ENCODE data around the gene LRP2.

The LRP2 gene

DNA sequence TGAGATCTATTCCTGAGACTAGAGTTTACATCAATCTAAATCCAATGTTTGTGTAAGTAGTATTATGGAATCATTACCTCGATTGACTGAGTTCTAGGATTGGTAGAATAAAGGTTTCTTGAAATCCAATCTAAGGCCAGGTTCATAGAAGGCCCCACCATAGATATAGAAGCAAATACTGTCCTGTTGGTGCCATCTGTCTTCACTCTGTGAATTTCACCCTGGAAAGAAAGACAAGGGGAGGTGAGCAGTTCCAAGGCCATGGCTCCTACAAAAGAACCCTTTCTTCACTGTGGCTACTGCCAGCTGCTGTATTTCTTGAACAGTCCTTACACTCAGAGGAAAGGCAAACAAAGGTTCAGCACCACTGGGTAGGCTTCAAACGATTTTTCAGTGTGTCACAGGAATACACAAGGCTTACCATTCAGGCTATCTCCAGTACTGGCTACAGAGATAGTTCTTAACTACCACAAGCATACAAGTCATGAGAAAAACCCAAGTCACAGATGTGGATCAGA lies 137.0 kb downstream of the LRP2 start:
- no peak for DNase-seq (ENCODE audit: low read depth)
- TF ChIP-seq, protein P1, sequence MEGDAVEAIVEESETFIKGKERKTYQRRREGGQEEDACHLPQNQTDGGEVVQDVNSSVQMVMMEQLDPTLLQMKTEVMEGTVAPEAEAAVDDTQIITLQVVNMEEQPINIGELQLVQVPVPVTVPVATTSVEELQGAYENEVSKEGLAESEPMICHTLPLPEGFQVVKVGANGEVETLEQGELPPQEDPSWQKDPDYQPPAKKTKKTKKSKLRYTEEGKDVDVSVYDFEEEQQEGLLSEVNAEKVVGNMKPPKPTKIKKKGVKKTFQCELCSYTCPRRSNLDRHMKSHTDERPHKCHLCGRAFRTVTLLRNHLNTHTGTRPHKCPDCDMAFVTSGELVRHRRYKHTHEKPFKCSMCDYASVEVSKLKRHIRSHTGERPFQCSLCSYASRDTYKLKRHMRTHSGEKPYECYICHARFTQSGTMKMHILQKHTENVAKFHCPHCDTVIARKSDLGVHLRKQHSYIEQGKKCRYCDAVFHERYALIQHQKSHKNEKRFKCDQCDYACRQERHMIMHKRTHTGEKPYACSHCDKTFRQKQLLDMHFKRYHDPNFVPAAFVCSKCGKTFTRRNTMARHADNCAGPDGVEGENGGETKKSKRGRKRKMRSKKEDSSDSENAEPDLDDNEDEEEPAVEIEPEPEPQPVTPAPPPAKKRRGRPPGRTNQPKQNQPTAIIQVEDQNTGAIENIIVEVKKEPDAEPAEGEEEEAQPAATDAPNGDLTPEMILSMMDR (IDR thresholded peaks at IDR 0.05; ENCODE audit: insufficient read depth, low read depth, low read length, missing control alignments) = no peak
- H3K4me3 ChIP-seq (ENCODE audit: low read length) = no peak overlapping the region

DNA sequence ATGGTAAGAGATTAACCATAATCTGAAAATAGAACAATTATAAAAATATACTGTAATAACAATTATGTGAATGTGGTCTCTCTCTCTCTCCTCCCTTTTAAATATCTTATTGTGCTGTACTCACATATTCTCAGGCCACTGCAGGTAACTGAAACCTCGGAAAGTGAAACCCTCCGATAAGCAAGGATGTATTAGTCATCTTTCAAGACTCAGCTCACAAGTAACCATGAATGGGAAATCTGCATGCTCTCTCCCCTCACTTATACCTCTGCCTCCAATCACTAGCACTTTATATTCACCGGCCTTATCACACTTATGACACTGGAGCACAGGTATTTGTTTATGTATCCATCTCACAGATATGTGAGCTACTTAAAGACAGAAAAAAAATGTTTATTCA lies 139.7 kb downstream of the LRP2 start:
- TF ChIP-seq, protein P1 (IDR thresholded peaks at IDR 0.05; ENCODE audit: insufficient read depth, low read depth, low read length, missing control alignments) = no peak
- no peak overlapping the region for H3K4me3 ChIP-seq (ENCODE audit: low read length)
- DNase-seq (ENCODE audit: low read depth) = peak; percentile 52

DNA sequence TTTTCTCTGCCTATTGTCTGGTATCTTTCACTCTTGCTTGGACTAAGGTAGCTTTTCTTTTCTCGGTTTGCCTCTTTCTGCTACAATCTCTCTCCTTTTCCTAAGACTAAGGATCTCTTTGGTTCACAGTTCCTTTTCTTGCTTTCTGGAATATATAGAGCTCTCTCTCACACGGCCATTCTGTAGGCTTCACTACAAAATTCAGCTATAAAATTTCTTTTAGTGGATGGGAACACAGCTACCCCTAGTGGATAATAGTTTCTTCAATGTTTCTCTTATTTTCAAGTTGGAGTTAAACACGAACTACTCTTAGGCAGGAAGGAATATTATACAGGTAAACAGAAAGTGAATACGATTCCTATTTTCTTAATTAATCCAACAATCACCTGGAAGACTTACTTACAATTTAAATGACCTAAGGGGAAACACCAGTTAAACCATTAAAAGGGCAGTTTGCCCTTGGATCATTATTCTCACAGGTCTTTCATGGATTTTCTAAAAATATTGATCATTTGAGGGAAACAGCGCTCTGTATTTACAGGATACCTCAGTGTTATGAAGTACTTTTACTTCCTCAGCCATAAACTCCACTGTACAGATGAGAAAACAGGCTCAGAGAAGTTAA lies 140.5 kb downstream of the LRP2 start:
- DNase-seq (ENCODE audit: low read depth) = peak; percentile 41
- H3K4me3 ChIP-seq (ENCODE audit: low read length) = no peak overlapping the region
- TF ChIP-seq, protein P1 (IDR thresholded peaks at IDR 0.05; ENCODE audit: insufficient read depth, low read depth, low read length, missing control alignments) = peak; percentile 47

DNA sequence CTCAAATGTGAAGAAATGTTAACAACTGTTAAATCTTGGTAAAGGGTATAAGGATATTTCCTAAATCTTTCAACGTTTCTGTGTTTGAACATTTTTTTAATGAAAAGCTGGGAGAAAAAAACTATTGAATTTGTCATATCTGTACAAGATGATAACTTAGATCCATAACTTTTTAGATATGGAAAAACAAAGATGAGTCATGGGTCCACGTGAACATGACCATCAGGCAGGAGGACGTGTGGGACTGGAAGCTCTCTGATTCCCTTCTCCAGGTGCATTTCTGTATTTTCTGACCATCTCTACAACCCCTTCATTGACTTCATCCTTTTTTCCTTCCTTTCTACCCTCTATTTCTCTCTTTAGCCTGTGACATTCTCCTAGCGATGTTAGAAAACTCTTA lies 151.4 kb downstream of the LRP2 start:
- TF ChIP-seq, protein P1 (IDR thresholded peaks at IDR 0.05; ENCODE audit: insufficient read depth, low read depth, low read length, missing control alignments) = no peak
- DNase-seq (ENCODE audit: low read depth) = no peak
- H3K4me3 ChIP-seq (ENCODE audit: low read length) = no peak overlapping the region

DNA sequence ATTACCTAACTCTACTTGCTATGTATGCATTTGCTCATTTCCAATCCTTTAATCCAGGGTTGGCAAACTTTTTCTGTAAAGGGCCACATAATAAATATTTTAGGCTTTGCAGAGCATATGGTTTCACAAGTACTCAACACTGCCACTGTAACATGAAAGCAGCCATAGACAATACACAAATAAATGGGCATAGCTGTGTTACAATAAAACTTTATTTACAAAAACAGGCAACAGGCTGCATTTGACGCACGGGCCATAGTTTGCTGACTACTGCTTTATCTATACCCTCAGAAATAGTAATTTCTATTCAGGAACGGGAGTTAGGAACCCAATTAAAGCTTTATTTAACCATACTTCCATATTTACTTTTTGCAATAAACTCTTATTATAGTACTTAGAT lies 154.3 kb downstream of the LRP2 start:
- DNase-seq (ENCODE audit: low read depth) = no peak
- TF ChIP-seq, protein P1 (IDR thresholded peaks at IDR 0.05; ENCODE audit: insufficient read depth, low read depth, low read length, missing control alignments) = no peak
- no peak overlapping the region for H3K4me3 ChIP-seq (ENCODE audit: low read length)

DNA sequence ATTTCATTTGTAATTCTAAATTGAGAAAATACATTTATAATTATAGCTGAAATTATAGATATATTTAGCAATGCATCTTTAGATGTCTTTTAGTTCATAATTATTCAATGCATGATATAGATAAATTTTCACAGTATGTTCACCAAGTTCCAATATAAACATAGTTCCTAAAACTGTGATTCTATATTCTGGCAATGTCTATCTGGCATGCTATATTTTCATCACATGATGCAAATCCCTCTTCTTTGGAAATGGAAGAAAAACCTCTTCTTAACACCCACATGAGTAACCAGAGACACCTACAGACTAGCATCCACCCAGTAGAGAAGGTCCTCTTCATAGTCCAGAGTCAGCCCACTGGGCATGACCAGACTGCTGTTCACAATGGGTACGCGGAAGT lies 157.2 kb downstream of the LRP2 start:
- H3K4me3 ChIP-seq (ENCODE audit: low read length) = no peak overlapping the region
- TF ChIP-seq, protein P1 (IDR thresholded peaks at IDR 0.05; ENCODE audit: insufficient read depth, low read depth, low read length, missing control alignments) = no peak
- DNase-seq (ENCODE audit: low read depth) = no peak

DNA sequence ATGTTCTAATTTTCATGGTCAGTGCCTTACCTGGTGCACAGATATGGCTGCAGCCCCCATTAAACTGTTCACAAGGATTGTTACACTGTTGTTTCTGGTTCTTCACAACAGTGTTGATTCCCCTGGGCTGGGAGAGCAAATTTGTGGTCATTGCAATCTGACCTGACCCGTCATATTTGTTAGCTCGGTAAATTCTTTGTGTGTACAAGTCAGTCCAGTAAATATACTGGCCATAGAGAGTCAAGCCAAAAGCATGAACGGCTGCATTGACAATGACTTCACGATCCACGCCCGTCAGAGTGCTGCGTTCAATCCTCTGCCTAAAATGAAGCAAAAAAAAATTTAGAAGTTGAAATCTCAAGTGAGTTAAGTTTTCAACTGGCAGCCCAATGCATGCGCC lies 158.4 kb downstream of the LRP2 start:
- TF ChIP-seq, protein P1 (IDR thresholded peaks at IDR 0.05; ENCODE audit: insufficient read depth, low read depth, low read length, missing control alignments) = no peak
- no peak overlapping the region for H3K4me3 ChIP-seq (ENCODE audit: low read length)
- DNase-seq (ENCODE audit: low read depth) = no peak

Measured in epithelial cell of esophagus (primary cell).